Measurements from ENCODE around the gene ARHGAP19. TPM values are rescaled to one million over a fixed set of nuclear protein-coding genes. Genes with fewer than 3 reads are reported as not detected.
A peak's percentile ranks its signal among the peaks of the same experiment; 100 is the strongest.

The ARHGAP19 gene
- total and polyA plus RNA-seq, 2 donors from 2014 or later = 5.3 to 10.6 TPM

DNA sequence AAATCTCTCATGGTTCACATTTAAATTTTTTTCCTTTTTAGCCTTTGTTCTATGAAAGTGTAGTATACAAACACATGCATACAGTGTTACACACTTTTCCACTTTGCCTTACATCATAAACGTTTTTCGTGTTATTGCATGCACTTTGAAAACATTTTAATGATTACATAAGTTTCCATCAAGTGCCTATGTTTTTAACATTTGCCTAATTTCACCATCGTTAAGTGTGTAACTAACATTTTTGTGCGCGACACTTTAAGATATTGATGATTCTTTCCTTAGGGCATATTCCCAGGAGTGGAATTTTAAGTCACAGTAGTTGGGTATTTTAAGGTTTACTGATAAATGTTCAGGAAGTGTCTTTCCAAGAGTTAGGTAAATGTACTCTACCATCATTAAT, 43.6 kb upstream of the ARHGAP19 start:
- Histone ChIP-seq H3K9me3 (ENCODE audit: control insufficient read depth in 2 of 3, insufficient read depth in 1 of 3, low read length in 3 of 3) (no peaks in the 10 kb centered on the region), H3K27ac (ENCODE audit: low read depth in 2 of 2, low read length in 2 of 2) (no peak overlapping the region), H3K36me3 (ENCODE audit: control insufficient read depth in 2 of 3, insufficient read depth in 3 of 3, low read length in 3 of 3) (no peaks in the 10 kb centered on the region), H3K9ac (ENCODE audit: low read length in 3 of 3) (no peak overlapping the region), H3K4me1 (ENCODE audit: control insufficient read depth in 2 of 3, insufficient read depth in 2 of 3, low read depth in 1 of 3, low read length in 3 of 3) (peaks cover 0 to 13% (median 8%) of the 10 kb centered on the region in 3 donors), H3K4me3 (ENCODE audit: low read length in 3 of 3) (no peak overlapping the region), H3K27me3 (ENCODE audit: control insufficient read depth, insufficient read depth, low read length) (no peaks in the 10 kb centered on the region)
- TF ChIP-seq, protein P1, sequence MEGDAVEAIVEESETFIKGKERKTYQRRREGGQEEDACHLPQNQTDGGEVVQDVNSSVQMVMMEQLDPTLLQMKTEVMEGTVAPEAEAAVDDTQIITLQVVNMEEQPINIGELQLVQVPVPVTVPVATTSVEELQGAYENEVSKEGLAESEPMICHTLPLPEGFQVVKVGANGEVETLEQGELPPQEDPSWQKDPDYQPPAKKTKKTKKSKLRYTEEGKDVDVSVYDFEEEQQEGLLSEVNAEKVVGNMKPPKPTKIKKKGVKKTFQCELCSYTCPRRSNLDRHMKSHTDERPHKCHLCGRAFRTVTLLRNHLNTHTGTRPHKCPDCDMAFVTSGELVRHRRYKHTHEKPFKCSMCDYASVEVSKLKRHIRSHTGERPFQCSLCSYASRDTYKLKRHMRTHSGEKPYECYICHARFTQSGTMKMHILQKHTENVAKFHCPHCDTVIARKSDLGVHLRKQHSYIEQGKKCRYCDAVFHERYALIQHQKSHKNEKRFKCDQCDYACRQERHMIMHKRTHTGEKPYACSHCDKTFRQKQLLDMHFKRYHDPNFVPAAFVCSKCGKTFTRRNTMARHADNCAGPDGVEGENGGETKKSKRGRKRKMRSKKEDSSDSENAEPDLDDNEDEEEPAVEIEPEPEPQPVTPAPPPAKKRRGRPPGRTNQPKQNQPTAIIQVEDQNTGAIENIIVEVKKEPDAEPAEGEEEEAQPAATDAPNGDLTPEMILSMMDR (IDR thresholded peaks at IDR 0.05; ENCODE audit: borderline replicate concordance, extremely low read depth, insufficient read depth) = no peak
- intact Hi-C loops (cut with DNase I) = loop anchor here (10.0 kb wide), 1 partner anchor 51 kb away; no protein-coding TSS in a partner anchor
- FAIRE-seq (no peak), DNase-seq (peak in 1 of 5 donors; percentile 27)

DNA sequence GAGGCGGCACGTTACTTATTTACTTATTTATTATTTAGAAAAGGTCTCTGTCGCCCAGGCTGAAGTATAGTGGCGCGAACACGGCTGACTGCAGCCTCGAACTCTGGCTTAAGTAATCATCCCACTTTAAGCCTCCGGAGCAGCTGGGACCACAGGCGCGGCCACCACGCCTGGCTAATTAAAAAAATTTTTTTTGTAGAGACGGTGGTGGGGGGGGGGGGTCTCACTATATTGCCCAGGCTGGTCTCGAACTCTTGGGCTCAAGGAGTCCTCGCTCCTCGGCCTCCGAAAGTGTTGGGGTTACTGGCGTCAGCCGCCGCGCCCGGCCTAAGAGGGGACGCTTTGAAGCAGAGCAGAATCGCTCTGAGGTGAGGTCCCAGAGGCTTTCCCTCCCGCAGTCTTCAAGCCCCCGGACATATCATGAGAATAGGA, 42.8 kb upstream of the ARHGAP19 start:
- Histone ChIP-seq H3K27me3 (ENCODE audit: control insufficient read depth, insufficient read depth, low read length) (no peaks in the 10 kb centered on the region), H3K27ac (ENCODE audit: low read depth in 2 of 2, low read length in 2 of 2) (no peak overlapping the region), H3K36me3 (ENCODE audit: control insufficient read depth in 2 of 3, insufficient read depth in 3 of 3, low read length in 3 of 3) (no peaks in the 10 kb centered on the region), H3K4me1 (ENCODE audit: control insufficient read depth in 2 of 3, insufficient read depth in 2 of 3, low read depth in 1 of 3, low read length in 3 of 3) (peaks cover 0 to 15% (median 8%) of the 10 kb centered on the region in 3 donors), H3K9me3 (ENCODE audit: control insufficient read depth in 2 of 3, insufficient read depth in 1 of 3, low read length in 3 of 3) (no peaks in the 10 kb centered on the region), H3K9ac (ENCODE audit: low read length in 3 of 3) (peak overlapping the region in 2 of 3 donors; percentile 3 to 40), H3K4me3 (ENCODE audit: low read length in 3 of 3) (peak overlapping the region; percentile 44 to 87 (median 46))
- TF ChIP-seq, protein P1 (IDR thresholded peaks at IDR 0.05; ENCODE audit: borderline replicate concordance, extremely low read depth, insufficient read depth) = no peak
- FAIRE-seq = no peak
- peak in 3 of 5 donors; percentile 22 to 76 (median 37) for DNase-seq
- intact Hi-C loops (cut with DNase I) = loop anchor here (10.0 kb wide), 1 partner anchor 50 kb away; no protein-coding TSS in a partner anchor

DNA sequence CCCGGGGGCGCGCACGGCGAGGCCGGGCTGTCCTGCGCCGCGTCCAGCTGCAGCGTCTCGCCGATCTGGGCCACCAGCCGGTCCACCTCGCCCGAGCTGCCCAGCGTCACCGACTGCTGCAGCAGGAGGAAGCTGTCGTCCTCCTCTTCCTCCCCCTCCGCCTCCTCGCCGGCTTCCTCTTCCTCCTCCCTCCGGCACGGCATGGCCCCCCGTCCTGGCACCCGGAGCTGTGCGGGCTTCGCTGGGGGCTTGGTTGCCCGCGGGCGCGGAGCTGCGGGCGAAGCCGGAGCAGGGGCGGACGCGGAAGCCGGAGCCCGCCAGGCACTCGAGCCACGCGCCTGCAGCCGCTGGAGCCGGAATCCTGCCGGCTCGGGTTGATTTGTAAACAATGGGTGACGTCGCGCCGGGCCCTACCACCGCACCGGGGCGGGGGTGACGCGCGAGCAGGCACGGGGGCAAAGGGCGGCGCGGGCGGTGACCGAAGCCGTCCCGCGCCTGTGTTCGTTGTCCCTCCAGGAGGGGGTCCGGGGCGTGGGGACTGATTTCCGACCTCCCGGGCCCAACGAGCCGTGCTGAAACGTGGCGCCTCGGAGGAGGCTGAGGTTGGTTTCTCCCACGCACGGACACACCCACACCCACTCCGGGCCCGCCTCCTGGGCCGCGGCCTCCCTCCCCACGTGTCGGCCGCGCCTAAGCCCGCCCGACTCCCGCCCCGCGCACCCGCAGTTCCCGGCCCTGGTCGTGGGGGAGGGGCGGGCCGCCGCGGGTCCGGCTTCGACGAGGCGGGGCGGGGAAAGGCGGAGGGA, 42.1 kb upstream of the ARHGAP19 start, which contains the start of gene FRAT2:
FRAT2 (minus strand) TSS at position 360 of the 806 bp plus-strand sequence; CDS start at position 203, 157 bp downstream.
- FAIRE-seq (no peak), DNase-seq (peak; percentile 91 to 97 (median 95))
- Histone ChIP-seq H3K36me3 (ENCODE audit: control insufficient read depth in 2 of 3, insufficient read depth in 3 of 3, low read length in 3 of 3) (no peaks in the 10 kb centered on the region), H3K9ac (ENCODE audit: low read length in 3 of 3) (peak within 1 kb of the TSS; percentile 54 to 72 (median 55)), H3K9me3 (ENCODE audit: control insufficient read depth in 2 of 3, insufficient read depth in 1 of 3, low read length in 3 of 3) (no peaks in the 10 kb centered on the region), H3K4me1 (ENCODE audit: control insufficient read depth in 2 of 3, insufficient read depth in 2 of 3, low read depth in 1 of 3, low read length in 3 of 3) (peaks cover 0 to 17% (median 8%) of the 10 kb centered on the region in 3 donors), H3K27ac (ENCODE audit: low read depth in 2 of 2, low read length in 2 of 2) (peak within 1 kb of the TSS; percentile 92 to 95), H3K27me3 (ENCODE audit: control insufficient read depth, insufficient read depth, low read length) (no peaks in the 10 kb centered on the region), H3K4me3 (ENCODE audit: low read length in 3 of 3) (peak within 1 kb of the TSS; percentile 59 to 87 (median 79))
- TF ChIP-seq, protein P1 (IDR thresholded peaks at IDR 0.05; ENCODE audit: borderline replicate concordance, extremely low read depth, insufficient read depth) = no peak
- intact Hi-C loops (cut with DNase I) = loop anchor here (10.0 kb wide), 1 partner anchor 50 kb away; no protein-coding TSS in a partner anchor
